SKM-1 treated with dmso at 0.1 percent for 144 hours (cell line): ENCODE data around the gene CDC42BPA.

Source experiments
- DNase-seq: peaks from one replicate; lab custom pipeline; 2025; ENCODE audit not compliant: unreplicated experiment; lab: John Stamatoyannopoulos, UW

CDC42BPA gene

GRCh38 chr1:227335242-227336020 is 17.1 kb upstream of the CDC42BPA start:
- no peak for DNase-seq

GRCh38 chr1:227333423-227333822 is 15.1 kb upstream of the CDC42BPA start:
- no peak for DNase-seq

GRCh38 chr1:227330279-227331076 is 12.2 kb upstream of the CDC42BPA start:
- DNase-seq, result no peak

- DNase-seq, result no peak
Measured at GRCh38 chr1:227328405-227329019, 10.2 kb upstream of the CDC42BPA start.

- no peak for DNase-seq
Measured at GRCh38 chr1:227325156-227325555, 6.9 kb upstream of the CDC42BPA start.

- DNase-seq, result no peak
Measured at GRCh38 chr1:227323967-227324268, 5.6 kb upstream of the CDC42BPA start.

GRCh38 chr1:227323171-227323966 is 5.1 kb upstream of the CDC42BPA start:
- DNase-seq, result no peak

- no peak for DNase-seq
Measured at GRCh38 chr1:227322376-227322775, 4.1 kb upstream of the CDC42BPA start.

- DNase-seq, result peak; percentile 84
Measured at GRCh38 chr1:227321035-227321434, 2.7 kb upstream of the CDC42BPA start.

GRCh38 chr1:227320476-227320875 is 2.2 kb upstream of the CDC42BPA start:
- DNase-seq, result no peak

GRCh38 chr1:227318853-227319607 is 738 bp upstream of the CDC42BPA start:
- no peak for DNase-seq

- DNase-seq, result peak; percentile 50
Measured at GRCh38 chr1:227317523-227318015, 723 bp downstream of the CDC42BPA start.

- DNase-seq, result no peak
Measured at GRCh38 chr1:227317011-227317451, 1.3 kb downstream of the CDC42BPA start.

GRCh38 chr1:227316456-227316855 is 1.8 kb downstream of the CDC42BPA start:
- DNase-seq, result no peak

GRCh38 chr1:227315629-227316346 is 2.5 kb downstream of the CDC42BPA start:
- peak; percentile 42 for DNase-seq

- DNase-seq, result no peak
Measured at GRCh38 chr1:227314014-227314848, 4.1 kb downstream of the CDC42BPA start.

- no peak for DNase-seq
Measured at GRCh38 chr1:227312361-227313025, 5.8 kb downstream of the CDC42BPA start.

- DNase-seq, result no peak
Measured at GRCh38 chr1:227311389-227312001, 6.8 kb downstream of the CDC42BPA start.
